Stimulated activated CD8-positive, alpha-beta memory T cell treated with anti-CD3 and anti-CD28 coated beads, Interleukin-15, amount 100 ng/mL, for 48 hours (primary cell): Measurements from ENCODE around the gene GLOD5.

Experiments used
- DNase-seq, 2 donors: peaks; one replicate each; pipeline ENCODE4 v3.0.0-alpha.2; 2020; ENCODE audit warnings: low read depth in 2 of 2

The GLOD5 gene

DNA sequence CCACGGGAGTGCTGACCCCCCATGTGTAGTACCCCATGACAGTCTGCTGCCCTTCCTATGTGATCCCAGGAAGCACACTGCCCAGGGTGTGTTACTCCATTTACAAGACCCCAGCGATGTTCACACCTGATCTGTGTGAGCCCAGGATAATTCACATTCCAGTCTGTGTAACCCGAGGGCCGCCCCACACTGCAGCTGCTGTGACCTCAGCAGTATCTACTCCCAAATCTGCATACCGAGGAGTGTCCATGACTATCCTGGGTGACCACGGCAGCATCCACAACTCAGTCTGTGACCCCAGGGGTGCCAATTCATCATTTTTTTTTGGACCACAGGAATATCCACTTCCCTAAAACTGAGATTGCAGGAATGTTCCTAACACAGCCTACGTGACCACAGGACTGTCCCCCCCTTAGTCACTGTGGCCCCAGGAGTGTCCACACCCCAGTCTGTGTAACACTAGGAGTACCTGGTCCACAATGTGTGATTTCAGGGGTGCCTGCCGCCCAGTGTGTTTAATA, 7.8 kb upstream of the GLOD5 start:
- DNase-seq: no peak

DNA sequence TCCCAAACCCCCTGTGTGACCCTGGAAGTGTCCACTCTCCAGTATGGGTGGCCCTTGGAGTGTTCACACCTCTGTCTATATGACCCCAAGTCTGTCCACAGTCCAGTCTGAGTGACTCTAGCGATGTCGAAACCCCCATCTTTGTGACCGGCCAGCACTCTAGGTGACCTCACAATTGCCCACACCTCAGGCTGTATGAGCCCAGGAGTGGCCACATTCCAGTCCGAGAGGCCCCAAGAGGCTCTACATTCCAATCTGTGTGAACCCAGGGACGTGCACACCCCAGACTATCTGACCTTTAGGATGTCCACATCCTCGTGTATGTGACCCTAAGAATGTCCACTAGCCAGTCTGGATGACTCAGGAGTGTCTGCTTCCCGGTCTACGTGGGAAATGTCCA, 7.3 kb upstream of the GLOD5 start:
- no peak for DNase-seq

DNA sequence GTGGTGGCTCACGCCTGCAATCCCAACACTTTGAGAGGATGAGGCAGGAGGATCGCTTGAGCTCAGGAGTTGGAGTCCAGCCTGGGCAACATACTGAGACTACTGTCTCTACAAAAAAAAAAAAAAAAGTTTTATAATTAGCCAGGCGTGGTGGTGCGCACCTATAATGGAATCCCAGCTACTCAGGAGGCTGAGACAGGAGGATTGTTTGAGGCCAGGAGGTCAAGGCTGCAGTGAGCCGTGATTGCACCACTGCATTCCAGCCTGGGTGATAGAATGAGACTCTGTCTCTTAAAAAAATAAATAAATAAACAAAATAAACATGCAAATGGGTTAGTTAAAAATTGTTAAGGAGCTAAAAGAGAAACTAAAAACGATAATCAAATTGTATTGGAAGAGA, 7.7 kb downstream of the GLOD5 start:
- no peak for DNase-seq

DNA sequence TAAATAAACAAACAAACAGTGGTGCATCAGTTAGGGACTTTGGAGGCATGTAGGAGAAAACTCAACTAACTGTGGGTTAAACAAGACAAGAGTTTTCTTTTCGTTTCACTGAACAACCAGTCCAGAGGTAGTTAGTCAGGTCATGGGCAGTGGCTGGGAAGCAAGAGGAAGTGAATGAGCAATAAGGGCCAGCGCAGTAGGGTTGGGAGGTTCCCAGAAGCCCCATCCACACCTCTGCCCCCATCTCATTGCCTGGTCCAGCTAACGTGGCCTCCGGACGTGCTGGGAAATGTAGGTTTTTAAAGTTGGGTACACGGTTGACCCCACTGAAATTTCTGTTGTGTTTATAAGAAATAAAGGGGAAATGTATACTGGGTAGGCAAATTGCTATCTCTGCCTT, 8.7 kb downstream of the GLOD5 start:
- no peak for DNase-seq

DNA sequence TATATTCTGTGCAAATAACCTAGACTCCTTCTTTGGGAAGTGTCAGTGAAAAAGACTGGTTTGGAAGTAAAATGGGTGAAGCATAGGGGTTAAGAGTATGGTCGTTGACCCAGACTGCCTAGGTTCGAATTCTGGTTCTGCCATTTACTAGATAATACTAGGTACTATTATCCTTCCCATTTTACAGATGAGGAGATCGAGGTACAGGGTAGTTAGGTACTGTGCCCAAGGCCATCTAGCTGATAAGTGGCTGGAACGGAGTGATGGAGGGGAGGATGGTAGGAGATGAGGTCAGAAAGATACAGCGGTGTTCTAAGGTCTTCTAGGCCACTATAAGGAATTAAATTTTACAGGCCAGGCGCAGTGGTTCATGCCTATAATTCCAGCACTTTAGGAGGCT, 11.1 kb downstream of the GLOD5 start:
- DNase-seq: no peak

DNA sequence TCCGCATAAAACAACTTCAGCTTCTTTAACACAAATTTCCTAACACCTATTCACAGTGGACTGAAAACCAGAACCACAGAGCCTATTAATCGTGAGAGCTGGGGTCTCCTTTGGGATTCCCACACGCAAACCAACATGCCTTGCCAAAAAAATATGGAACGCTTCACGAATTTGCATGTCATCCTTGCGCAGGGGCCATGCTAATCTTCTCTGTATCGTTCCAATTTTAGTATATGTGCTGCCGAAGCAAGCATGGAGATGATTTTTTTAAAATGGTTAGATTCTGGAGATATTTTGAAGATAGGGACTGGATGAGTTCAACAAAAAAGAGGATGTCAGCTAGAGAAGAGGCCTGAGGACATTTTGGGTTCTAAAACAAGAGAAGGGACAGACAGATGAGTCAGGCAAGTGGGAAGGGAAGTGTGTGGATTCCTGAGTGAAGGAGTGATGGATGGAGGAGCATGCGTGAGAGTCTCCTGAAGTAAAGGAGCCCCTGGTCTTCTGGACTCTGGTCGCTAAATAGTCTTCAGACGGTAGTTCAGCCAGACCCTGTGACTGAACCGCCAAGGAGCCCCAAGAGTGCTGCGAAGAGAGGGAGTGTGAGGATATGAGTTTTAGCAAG, 15.4 kb downstream of the GLOD5 start:
- no peak for DNase-seq

DNA sequence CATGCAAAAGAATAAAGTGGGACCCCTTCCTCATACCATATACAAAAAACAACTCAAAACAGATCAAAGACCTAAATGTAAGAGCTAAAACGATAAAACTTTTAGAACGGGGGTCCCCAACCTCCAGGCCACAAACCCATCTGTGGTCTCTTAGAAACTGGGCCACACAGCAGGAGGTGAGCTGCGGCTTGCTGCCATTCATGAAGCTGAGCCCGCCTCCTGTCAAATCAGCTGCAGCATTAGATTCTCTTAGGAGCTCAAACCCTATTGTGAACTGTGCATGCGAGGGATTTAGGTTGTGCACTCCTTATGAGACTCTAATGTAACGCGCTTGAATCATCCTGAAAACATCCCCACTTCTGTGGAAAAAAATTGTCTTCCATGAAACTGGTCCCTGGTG, 17.9 kb downstream of the GLOD5 start:
- DNase-seq: no peak

DNA sequence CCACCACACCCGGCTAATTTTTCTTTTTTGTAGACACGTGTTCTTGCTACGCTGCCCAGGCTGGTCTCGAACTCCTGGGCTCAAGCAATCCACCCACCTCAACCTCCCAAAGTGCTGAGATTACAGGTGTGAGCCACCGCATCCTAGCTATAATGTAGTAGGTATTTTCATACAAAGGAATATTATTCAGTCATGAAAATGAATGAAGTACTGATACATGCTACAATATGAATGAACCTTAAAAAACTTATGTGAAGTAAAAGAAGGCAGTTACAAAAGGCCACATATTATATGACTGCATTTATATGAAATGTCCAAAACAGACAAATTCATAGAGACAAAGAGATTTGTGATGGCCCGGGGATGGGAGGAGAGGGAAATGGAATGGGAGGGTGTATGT, 20.2 kb downstream of the GLOD5 start:
- no peak for DNase-seq

DNA sequence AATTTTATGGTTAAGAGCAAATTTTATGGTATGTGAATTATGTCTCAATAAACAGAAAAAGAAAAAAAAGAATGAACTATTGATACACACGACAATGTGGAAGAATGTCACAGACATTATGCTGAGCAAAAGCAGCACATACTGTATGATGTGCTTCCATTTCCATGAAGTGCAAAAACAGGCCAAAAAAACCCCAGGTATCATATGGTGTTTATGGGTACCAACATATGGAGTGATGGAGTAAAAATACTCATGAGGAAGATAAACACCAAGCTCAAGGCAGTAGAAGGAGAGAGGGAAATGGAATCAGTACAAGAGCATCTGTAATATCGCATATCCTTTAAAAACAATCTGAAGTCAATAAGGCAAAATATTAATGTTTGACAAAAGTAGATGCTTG, 20.7 kb downstream of the GLOD5 start:
- DNase-seq: no peak

DNA sequence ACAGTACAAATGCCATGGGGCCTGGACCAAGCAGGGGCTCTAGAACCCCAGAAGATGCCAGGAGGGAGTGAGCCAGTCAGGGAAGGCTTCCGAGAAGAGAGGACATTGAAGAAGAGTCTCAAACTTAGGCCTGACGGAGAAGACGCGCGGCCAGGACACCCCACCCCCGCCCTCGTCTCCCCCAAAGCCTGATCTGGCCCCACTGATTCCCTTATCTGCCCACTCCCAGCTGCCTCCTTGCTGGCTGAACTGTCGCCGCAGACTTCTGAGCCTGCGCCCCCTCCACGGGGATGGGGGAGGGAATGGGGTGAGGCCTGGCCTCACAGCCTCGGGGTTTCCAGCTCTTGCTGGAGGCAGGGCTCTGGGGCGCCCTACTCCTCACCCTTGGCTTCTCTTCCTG, 21.2 kb downstream of the GLOD5 start:
- no peak for DNase-seq

DNA sequence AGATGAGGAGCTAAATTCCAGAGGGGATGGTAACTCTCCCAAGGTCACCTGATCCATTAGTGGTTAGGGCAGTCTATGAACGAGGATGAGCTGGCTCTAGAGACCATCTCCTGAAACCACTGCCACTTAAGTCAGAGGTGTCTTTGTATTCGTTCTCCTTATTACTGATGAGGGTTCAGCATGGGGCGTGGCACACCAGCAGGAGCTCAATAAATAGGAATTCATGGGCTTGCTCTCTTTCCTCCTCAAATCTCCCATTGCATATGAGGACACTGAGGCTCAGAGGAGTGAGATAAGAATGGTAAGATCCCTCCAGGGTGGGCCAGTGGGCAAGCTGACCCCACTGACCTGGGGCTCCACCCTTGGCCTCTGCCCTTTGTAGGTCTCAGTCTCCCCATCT, 23.2 kb downstream of the GLOD5 start:
- DNase-seq: no peak

DNA sequence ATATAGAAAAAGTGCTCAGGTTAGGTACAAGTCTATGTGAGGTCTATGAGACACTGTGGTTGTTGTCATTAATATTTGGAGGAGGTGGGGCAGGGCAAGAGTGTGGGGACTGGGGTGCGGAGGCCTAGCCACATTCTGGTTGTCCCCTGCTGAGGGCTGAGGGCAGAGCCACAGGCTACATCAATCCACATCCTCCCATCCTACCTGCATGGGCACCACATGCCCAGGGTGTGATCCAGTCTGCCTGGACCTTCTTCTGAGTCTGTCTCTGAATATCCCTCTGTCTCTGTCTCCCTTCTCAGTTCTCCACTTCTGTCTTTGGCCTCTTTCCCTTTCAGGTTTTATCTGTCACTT, 23.6 kb downstream of the GLOD5 start:
- DNase-seq: no peak

DNA sequence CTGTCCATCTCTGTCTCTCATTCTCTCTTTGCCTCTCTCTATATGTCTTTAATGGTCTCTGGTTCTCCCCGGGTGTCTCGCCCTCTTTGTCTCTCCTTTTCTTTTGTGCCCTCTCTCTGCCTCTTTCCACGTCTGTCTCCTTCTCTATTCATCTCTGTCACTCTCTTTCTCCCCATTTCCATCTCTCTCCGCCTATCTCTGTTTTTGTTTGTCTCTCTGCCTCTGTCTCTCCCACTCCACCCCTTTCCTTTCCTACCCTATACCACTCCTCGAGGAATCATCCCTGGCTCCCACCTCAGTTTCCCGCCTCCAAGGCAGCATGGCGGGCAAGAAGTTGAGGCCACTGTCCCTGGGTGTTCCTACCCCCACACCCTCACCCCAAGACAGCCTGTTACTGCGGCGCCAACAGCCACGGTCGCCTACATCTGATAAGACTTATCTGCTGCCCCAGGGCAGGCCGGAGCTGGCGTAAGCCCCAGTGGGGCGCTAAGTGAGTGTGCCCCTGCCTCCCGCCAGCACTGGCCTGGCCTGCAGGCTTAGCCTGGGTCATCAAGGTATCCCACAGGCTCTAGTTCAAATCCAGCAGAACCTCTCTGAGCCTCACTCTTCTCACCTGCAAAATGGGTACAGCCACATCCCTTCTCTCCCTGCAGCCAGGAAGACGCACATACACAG, 24.1 kb downstream of the GLOD5 start:
- DNase-seq: no peak

DNA sequence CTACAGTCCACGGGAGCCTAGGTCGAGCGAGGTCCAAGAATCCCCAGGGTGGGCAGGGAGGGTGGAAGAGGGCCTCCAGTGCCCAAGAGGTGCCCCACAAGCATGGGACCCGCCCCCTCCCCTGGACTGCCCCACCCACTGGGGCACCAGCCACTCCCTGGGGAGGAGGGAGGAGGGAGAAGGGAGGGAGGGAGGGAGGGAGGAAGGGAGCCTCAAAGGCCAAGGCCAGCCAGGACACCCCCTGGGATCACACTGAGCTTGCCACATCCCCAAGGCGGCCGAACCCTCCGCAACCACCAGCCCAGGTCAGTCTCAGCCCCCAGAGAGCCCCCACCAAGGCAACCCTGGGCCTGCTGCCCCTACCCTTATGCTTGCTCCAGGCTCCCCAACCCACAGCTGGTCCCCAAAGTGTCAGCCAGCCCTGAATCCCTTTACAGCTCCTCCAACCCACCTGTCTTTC, 24.8 kb downstream of the GLOD5 start, which contains the start of gene GATA1:
Gene GATA1, plus strand, starts transcription at position 250 of the 460 bp plus-strand sequence. CDS start 4,520 bp downstream, outside the sequence.
- no peak for DNase-seq

DNA sequence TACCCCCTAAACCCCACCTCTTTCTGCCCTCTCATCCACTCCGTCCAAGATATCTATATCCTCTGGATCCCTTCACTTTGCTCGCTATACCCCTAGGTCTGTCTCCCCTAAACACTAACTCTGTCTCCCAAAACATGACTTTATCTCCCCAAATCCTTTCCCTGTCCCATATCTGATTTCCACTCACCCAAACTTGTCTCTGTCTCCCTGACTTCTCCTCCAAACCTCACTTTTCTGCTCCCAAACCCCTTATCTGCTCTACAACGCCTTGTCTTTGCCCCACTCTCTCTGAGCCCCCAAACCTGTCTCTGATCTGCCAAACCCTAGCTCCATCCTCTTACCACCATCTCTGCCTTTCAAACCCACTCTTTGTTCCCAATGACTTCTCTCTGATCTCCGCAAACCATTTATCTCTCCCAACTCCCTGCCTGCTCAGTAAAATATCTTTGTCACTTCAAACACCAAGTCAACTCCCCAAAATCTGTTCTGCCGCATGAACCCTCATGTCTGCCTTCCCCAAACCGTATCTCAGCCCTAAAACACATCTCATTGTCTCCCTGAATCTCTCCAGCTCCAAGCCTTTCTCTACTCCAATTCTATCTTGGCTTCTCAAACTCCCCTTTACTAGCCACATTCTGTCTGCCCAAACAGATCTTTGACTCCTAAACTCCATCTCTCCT, 25.4 kb downstream of the GLOD5 start:
- DNase-seq: no peak

DNA sequence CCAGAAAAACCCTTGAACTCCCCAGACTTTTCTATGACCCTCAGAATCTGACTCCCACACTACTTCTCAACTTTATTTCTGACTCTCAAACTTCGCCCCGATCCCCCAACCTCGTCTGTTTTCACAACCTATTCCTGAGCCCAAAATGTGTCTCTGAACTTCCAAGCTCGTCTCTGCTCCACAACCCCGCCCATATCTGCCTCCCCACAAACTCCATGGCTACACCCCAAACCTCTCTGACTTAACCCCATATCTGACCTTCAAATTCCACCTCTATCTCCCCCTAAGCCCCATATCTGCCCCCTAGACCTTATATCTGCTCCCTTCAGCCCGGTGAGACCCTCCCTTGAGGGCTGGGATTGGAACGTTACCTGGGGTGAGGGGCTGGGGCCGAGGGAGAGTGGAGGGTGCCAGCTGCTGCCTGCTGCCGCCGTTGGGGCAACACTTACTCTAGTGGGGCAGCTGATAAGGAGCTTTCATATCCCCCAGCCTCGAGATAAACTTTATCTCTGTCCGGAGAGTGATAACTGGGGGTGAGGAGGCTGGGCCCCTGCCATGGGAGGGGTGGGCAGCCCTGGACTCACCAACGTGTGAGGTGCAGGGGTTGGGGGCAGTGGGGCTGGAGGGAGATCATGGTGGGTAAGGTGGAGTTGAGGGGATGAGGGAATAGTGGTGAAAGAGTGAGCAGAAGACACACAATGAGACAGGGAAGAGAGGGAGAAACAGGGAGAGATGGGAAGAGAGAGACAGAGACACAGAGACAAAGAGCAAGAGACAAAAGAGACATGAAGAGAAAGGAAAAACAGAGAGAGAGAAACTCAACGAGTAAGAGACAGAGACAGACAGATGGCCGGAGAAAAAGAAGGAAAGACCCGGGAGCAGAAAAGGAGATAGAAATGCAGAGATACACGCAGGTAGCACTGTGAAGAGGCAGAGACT, 26.2 kb downstream of the GLOD5 start:
- DNase-seq: no peak

DNA sequence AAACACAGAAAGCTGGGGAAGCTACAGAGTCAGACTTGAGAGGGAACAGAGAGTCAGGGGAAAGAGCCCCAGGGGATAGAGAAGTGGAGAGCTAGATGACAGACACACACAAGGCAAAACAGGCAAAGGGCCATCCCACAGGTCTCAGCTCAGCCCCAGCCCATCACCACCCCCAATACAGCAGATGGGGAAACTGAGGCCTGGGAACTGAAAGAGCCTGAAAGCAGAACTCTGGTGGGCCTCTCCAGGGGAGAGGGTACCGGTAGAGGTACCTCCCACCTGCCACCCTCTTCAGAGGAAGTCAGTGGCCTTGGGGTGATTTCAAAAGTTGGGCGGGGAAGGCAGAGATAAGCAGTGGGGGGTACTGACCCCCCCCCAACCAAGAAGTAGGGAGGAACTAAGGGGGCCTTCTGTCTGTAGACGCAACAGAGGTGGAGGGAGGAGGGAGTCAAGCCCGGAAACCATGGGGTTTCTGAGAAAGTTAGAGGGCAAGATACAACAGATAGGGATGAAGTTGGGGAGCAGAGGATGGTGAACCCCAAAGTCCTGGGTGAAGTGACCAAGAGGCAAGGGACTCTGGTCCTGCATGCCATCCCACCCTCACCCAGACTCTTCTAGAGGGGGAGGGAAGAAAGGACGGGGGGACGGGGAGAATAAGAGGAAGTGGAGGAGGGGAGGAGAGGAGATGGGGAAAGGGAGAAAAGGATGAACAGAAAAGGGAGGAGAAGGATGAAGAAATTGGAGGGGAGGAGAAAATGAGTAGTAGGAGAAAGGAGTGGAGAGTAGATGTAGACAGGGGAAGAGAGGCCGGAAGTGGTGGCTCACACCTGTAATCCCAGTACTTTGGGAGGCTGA, 28.0 kb downstream of the GLOD5 start:
- no peak for DNase-seq

DNA sequence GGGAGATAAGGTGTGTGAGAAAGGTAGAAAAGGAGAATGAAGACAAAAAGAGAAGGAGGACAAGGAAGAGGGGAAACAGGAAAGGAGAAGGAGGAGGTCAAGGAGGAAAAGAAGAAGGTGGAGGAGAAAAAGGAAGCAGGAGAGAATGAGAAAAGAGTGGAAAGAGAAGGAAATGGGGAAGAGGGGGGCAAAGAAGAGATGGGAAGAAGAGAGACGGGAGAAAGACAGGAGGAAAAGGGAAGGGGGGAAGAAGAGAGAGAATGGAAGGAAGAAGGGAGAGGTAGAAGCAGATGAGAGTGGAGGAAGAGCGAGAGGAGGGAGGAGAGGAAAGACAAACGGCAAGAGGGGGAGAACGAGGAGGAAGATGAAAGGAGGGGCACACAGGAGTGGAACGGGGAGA, 28.9 kb downstream of the GLOD5 start:
- no peak for DNase-seq

DNA sequence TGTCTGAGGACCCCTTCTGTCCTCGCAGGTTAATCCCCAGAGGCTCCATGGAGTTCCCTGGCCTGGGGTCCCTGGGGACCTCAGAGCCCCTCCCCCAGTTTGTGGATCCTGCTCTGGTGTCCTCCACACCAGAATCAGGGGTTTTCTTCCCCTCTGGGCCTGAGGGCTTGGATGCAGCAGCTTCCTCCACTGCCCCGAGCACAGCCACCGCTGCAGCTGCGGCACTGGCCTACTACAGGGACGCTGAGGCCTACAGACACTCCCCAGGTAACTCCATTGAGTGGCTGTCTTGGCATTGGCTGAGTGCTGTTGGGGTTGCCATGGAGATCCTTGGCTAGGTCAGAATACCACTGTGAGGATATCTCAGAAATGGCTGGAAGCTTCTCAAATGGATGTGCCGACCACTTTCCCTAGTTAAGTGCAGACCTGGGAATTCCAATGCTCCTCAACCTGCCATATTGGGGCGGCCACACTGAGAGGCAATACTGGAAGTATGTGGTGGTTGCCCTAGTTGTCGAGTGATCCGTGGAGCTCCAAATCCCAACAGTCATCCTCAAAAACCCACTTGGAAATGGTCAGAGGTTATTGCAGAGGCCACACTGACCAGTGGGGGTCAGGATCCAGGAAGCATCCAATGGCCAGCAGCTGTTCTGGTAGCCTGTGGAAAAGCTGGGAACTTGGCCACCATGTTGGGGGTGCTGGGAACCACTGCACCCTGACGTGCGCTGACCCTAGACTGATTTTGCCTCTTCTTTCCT, 29.7 kb downstream of the GLOD5 start:
- no peak for DNase-seq

DNA sequence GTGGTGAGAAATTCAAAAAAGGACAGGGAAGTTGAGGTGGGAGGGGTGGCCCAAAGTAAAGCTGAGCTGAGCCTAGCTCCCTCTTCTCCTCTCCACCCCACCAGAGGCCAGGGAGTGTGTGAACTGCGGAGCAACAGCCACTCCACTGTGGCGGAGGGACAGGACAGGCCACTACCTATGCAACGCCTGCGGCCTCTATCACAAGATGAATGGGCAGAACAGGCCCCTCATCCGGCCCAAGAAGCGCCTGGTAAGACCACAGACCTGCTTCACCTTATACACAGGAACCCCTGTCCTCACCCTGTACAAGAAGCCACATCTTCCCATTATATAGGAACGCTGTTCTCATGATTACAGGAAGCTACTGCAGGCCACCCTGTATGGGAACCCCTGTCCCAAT, 30.7 kb downstream of the GLOD5 start:
- DNase-seq: no peak
